Psoas muscle (tissue), 8 donors: Measurements from ENCODE around the gene TMPRSS5. TPM values are rescaled to one million over a fixed set of nuclear protein-coding genes. Genes with fewer than 3 reads are reported as not detected.

Experiments used
- ATAC-seq, 4 donors: fragments of 200-7000 bp; cut with Tn5 transposase; one replicate each; pipeline ENCODE4 v1.9.1; 2020; ENCODE audit warnings: moderate library complexity in 3 of 4, mild to moderate bottlenecking in 2 of 4
- DNase-seq, 2 donors: peaks; one replicate each; pipeline ENCODE4 v3.0.0-alpha.2; 2020
- H3K27ac ChIP-seq: fragments of 200-600 bp; one replicate; pipeline ENCODE4 v1.8.0; 2022
- H3K27me3 ChIP-seq, 3 donors: fragments of 200-600 bp in 1 of 3; one replicate each; pipeline versions ENCODE4 v1.6.1 to v1.8.0; 2013 to 2022; ENCODE audit warnings: low read length in 2 of 3, mild to moderate bottlenecking in 2 of 3, moderate library complexity in 1 of 3; ENCODE audit not compliant: insufficient read depth in 3 of 3
- H3K36me3 ChIP-seq, 2 donors: fragments of 200-600 bp in 1 of 2; one replicate each; pipeline versions ENCODE4 v1.6.1 to v1.8.0; 2013 to 2022; ENCODE audit warnings: low read depth in 1 of 2, mild to moderate bottlenecking in 1 of 2, moderate library complexity in 1 of 2; ENCODE audit not compliant: insufficient read depth in 1 of 2
- H3K4me1 ChIP-seq: fragments of 200-600 bp; one replicate; pipeline ENCODE4 v1.8.0; 2022
- H3K4me3 ChIP-seq: fragments of 200-600 bp; one replicate; pipeline ENCODE4 v1.8.0; 2022; ENCODE audit warnings: mild to moderate bottlenecking
- H3K9me3 ChIP-seq: fragments of 200-600 bp; one replicate; pipeline ENCODE4 v1.8.0; 2022
- CTCF ChIP-seq: fragments of 200-600 bp; IDR thresholded peaks from one replicate; pipeline ENCODE4 v1.8.0; 2022; ENCODE audit warnings: antibody characterized with exemption
- WGBS, 3 donors: extraction: QIAGEN DNeasy Blood & Tissue Kit; methylation state at CpG; one replicate each; pipeline versions ENCODE4 v1.1.6 to v1.1.7; 2013; 5-methylcytosine and 5-hydroxymethylcytosine counted together
- intact Hi-C, 2 donors: fragments of 100-400 bp; cut with DNase I; formaldehyde crosslinking; loops; one replicate each; pipeline versions ENCODE4 v1.11.0 to v1.14.2; 2022
- polyA plus RNA-seq, 3 donors: library from polyadenylated mRNA; stranded (reverse); fragments of 200-250 nt; gene quantifications; one replicate each; pipeline ENCODE4 v1.2.3, GENCODE V29; 2013
- total RNA-seq, 4 donors: library from RNA; stranded (reverse); fragmentation: NEBNext Ultra II Directional in 2 of 4; extraction: Animal tissue kit (Norgen Biotek cat#: 25700) in 2 of 4; gene quantifications; one replicate each; pipeline versions ENCODE4 v1.2.1 to v1.2.4, GENCODE V29; 2021 to 2023
- donor health status: healthy with polysubstance abuse.
- donor health status: DM: no; HTN: no; CAD: no; lungs with moderate emphysema.
- donor health status: Bipolar disorder and iron deficiency.
- donor health status: healthy.
- donor health status: DM: yes; HTN: yes; CAD: no.
- donor health status: DM: no; HTN: no; CAD: no.
- donor health status: DM: no; HTN: no; CAD: no.
- donor health status: DM: yes; HTN: yes; CAD: no.

Gene TMPRSS5
- total and polyA plus RNA-seq, 7 donors = 0.36 to 1.4 (median 0.73) TPM

GRCh38 chr11:113683481-113684046, 22.5 kb downstream of the TMPRSS5 start:
- no peak overlapping the region for H3K27ac ChIP-seq
- TF ChIP-seq CTCF = no peak
- no peak overlapping the region for H3K4me3 ChIP-seq
- H3K27me3 ChIP-seq = no peaks in the 10 kb centered on the region
- intact Hi-C loops = no loop called here
- DNase-seq = no peak
- no peaks in the 10 kb centered on the region for H3K9me3 ChIP-seq
- H3K4me1 ChIP-seq = no peaks in the 10 kb centered on the region
- whole genome bisulfite sequencing, 3 donors = 85 to 86% (median 85%) methylated on average over 6 of the region's 6 CpGs
- ATAC-seq = no peak
- H3K36me3 ChIP-seq = no peaks in the 10 kb centered on the region

DNA sequence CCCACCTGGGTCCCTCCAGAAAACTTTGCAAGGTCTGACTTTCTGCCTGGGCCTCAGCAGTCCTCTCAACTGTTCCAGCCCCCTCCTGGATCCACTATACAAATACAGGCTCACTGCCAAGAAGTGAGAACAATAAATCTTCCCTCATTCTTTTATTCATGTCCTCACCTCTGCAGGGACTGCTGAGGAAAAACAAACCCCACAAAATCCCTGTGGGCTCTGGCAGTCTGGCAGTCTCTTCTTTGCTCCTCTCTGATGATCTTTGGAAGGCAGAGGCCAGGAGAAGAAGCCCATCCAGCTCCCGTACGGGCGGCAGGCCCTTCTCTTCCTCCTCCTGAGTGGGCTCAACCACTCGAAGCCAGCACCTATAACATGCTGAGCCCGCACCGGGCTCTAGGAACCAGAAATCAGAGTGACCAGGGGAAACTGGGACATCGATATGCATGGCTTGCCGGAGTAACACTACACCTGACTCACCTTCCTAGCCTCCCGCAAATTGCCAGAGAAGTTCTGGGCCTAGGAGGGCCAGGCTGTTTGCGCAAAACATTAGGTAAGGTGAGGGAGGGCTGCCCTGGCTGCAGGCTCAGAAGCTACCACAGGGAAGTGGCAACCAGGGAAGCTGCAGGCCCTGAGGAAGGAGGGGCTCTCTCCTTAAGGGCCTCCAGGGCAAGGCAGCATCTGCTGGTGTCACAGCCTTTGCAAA, 24.2 kb downstream of the TMPRSS5 start:
- no peak overlapping the region for H3K4me3 ChIP-seq
- no peaks in the 10 kb centered on the region for H3K4me1 ChIP-seq
- H3K27me3 ChIP-seq = no peaks in the 10 kb centered on the region
- 80 to 91% (median 89%) methylated on average over 10 of the region's 10 CpGs for WGBS, 3 donors
- intact Hi-C loops = no loop called here
- no peaks in the 10 kb centered on the region for H3K9me3 ChIP-seq
- DNase-seq (no peak), ATAC-seq (peak in 1 of 4 donors; percentile 52)
- H3K36me3 ChIP-seq = no peaks in the 10 kb centered on the region
- no peak for TF ChIP-seq CTCF
- H3K27ac ChIP-seq = no peak overlapping the region

DNA sequence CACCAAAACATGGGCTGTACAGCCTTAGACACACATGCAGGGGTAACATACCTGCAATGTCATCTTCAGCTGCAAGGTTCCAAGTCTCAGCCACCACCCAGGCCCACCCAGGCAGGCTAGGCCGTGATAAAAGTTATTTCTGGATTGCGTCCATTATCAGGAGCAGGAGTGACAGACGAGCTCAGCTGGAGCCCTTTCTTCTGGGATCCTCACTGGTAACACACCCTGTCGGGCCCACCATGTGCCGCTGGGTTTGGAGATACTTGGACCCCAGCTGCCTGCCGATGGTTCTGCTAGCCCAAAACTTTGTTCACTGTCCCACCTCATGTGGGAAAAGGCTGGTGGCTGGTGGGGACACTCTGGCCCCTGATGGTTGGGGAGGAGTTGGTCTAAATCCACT, 24.8 kb downstream of the TMPRSS5 start:
- no peak for TF ChIP-seq CTCF

GRCh38 chr11:113677685-113678084, 28.4 kb downstream of the TMPRSS5 start:
- no peaks in the 10 kb centered on the region for H3K36me3 ChIP-seq
- no peaks in the 10 kb centered on the region for H3K27me3 ChIP-seq
- intact Hi-C loops = no loop called here
- WGBS, 3 donors = 51 to 64% (median 58%) methylated on average over 5 of the region's 5 CpGs
- no peak overlapping the region for H3K4me3 ChIP-seq
- no peak for TF ChIP-seq CTCF
- no peak for DNase-seq
- no peak overlapping the region for H3K27ac ChIP-seq
- no peak for ATAC-seq
- no peaks in the 10 kb centered on the region for H3K9me3 ChIP-seq
- H3K4me1 ChIP-seq = peaks cover 16% of the 10 kb centered on the region

More for the DNA sequence above, 24.8 kb downstream of the TMPRSS5 start:
- Histone ChIP-seq H3K9me3 (no peaks in the 10 kb centered on the region), H3K4me3 (no peak overlapping the region), H3K4me1 (no peaks in the 10 kb centered on the region), H3K27ac (no peak overlapping the region), H3K27me3 (no peaks in the 10 kb centered on the region), H3K36me3 (no peaks in the 10 kb centered on the region)
- ATAC-seq (no peak), DNase-seq (no peak)
- WGBS, 3 donors = 83 to 89% (median 84%) methylated on average over 6 of the region's 6 CpGs
- intact Hi-C loops = no loop called here
